Endodermal cell (in vitro differentiated cells): ENCODE data around the gene CCDC69. TPM values are rescaled to one million over a fixed set of nuclear protein-coding genes. Genes with fewer than 3 reads are reported as not detected.

Experiments
- DNase-seq: peaks from one replicate; pipeline ENCODE4 v3.0.0-alpha.2; 2017
- H3K27ac ChIP-seq: 2 replicates; pipeline ENCODE4 v1.5.1; 2013; ENCODE audit warnings: mild to moderate bottlenecking, low read depth, low read length, moderate library complexity
- H3K27me3 ChIP-seq: 2 replicates; pipeline ENCODE4 v1.6.1; 2013; ENCODE audit warnings: mild to moderate bottlenecking, low read length, moderate library complexity; ENCODE audit not compliant: insufficient read depth, control insufficient read depth, poor library complexity, severe bottlenecking
- H3K36me3 ChIP-seq: 2 replicates; pipeline ENCODE4 v1.7.0; 2013; ENCODE audit warnings: mild to moderate bottlenecking, low read length, moderate library complexity; ENCODE audit not compliant: control insufficient read depth, insufficient read depth
- H3K4me1 ChIP-seq: one replicate; pipeline ENCODE4 v1.7.0; 2013; ENCODE audit warnings: low read length; ENCODE audit not compliant: control insufficient read depth, insufficient read depth
- H3K4me3 ChIP-seq: 2 replicates; pipeline ENCODE4 v1.5.1; 2013; ENCODE audit warnings: mild to moderate bottlenecking, low read length, moderate library complexity
- H3K9ac ChIP-seq: 2 replicates; pipeline ENCODE4 v1.6.1; 2013; ENCODE audit warnings: mild to moderate bottlenecking, low read length, moderate library complexity; ENCODE audit not compliant: poor library complexity, severe bottlenecking; ENCODE audit errors: extremely low read depth
- H3K9me3 ChIP-seq: 2 replicates; pipeline ENCODE4 v1.6.1; 2013; ENCODE audit warnings: mild to moderate bottlenecking, low read length, moderate library complexity; ENCODE audit not compliant: control insufficient read depth
- H3K27ac Mint-ChIP-seq: 2 replicates; pipeline ENCODE4 v1.8.0; 2020; ENCODE audit warnings: mixed read lengths
- H3K27me3 Mint-ChIP-seq: 2 replicates; pipeline ENCODE4 v1.8.0; 2021; ENCODE audit warnings: mild to moderate bottlenecking, mixed read lengths; ENCODE audit not compliant: insufficient read depth
- H3K36me3 Mint-ChIP-seq: 2 replicates; pipeline ENCODE4 v1.8.0; 2020; ENCODE audit warnings: low read depth, mixed read lengths
- H3K4me1 Mint-ChIP-seq: 2 replicates; pipeline ENCODE4 v1.8.0; 2020; ENCODE audit warnings: mixed read lengths
- H3K4me3 Mint-ChIP-seq: 2 replicates; pipeline ENCODE4 v1.8.0; 2020; ENCODE audit warnings: mild to moderate bottlenecking, moderate library complexity, mixed read lengths
- H3K9me3 Mint-ChIP-seq: 2 replicates; pipeline ENCODE4 v1.8.0; 2020; ENCODE audit warnings: mild to moderate bottlenecking, mixed read lengths
- WGBS, 2 experiments: methylation state at CpG; one replicate each; pipeline versions ENCODE4 v1.1.5 to v1.1.7; 2013; ENCODE audit warnings: missing lambda C conversion rate in 2 of 2, mixed read lengths in 1 of 2; ENCODE audit not compliant: insufficient coverage in 1 of 2, insufficient read length in 1 of 2; 5-methylcytosine and 5-hydroxymethylcytosine counted together
- total RNA-seq, 2 donors: library from RNA; stranded (reverse); fragmentation: NEBNext Ultra II Directional in 1 of 2; extraction: Animal tissue kit (Norgen Biotek cat#: 25700) in 1 of 2; gene quantifications; 2 replicates in 1 of 2; 3 replicates in 1 of 2; pipeline ENCODE4 v1.2.1, GENCODE V29; 2021
- TF ChIP-seq, protein P1 (sequence below): fragments of 200-600 bp; sonication (generic); conservative IDR thresholded peaks from 2 replicates; pipeline ENCODE4 v1.5.0; 2021; ENCODE audit warnings: antibody characterized with exemption, mild to moderate bottlenecking

The CCDC69 gene
- total RNA-seq, 2 donors from 2014 or later, result 4.4 to 6.4 TPM

DNA sequence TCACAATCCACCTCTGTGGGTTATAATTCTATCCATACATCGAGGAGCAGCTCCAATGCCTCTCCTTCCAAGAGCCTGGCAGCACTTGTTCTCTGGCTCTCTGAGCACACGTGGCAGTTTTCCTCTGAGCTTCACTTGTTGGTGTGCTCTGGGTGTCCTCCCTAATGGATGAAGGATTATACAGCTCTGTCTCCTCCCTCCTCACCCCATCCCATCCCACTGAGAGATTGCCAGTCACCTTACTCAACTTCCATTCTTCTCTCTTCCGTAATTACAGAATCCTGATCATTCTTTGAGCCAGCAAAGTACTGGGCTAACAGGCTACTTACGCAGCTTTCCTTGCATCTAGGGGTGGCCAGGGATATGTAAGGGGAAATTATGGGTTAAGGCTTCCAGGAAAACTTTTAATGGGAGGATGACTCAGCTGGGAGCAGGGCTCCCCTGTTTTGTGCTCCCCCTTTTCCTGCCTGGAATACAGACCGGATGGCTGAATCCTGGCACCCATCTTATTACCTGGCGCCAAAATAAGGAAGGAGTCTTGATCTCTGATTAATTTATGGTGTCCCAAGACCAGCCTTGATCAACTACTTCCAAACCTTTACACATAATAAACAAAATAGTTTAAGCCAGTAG, 6.3 kb upstream of the CCDC69 start:
- Histone ChIP-seq H3K9me3 (no peaks in the 10 kb centered on the region), H3K36me3 (no peaks in the 10 kb centered on the region), H3K9ac (no peak overlapping the region), H3K27ac (no peak overlapping the region), H3K4me3 (no peak overlapping the region), H3K4me1 (no peaks in the 10 kb centered on the region), H3K27me3 (no peaks in the 10 kb centered on the region)
- Mint-ChIP-seq H3K4me3 (no peak overlapping the region), H3K4me1 (no peaks in the 10 kb centered on the region), H3K27ac (no peak overlapping the region), H3K27me3 (peaks cover 6% of the 10 kb centered on the region), H3K9me3 (no peaks in the 10 kb centered on the region), H3K36me3 (no peaks in the 10 kb centered on the region)
- DNase-seq, result no peak
- TF ChIP-seq, protein P1, sequence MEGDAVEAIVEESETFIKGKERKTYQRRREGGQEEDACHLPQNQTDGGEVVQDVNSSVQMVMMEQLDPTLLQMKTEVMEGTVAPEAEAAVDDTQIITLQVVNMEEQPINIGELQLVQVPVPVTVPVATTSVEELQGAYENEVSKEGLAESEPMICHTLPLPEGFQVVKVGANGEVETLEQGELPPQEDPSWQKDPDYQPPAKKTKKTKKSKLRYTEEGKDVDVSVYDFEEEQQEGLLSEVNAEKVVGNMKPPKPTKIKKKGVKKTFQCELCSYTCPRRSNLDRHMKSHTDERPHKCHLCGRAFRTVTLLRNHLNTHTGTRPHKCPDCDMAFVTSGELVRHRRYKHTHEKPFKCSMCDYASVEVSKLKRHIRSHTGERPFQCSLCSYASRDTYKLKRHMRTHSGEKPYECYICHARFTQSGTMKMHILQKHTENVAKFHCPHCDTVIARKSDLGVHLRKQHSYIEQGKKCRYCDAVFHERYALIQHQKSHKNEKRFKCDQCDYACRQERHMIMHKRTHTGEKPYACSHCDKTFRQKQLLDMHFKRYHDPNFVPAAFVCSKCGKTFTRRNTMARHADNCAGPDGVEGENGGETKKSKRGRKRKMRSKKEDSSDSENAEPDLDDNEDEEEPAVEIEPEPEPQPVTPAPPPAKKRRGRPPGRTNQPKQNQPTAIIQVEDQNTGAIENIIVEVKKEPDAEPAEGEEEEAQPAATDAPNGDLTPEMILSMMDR, result no peak
- 81 to 83% methylated on average over 2 to 6 of the region's 6 CpGs for WGBS, 2 experiments

DNA sequence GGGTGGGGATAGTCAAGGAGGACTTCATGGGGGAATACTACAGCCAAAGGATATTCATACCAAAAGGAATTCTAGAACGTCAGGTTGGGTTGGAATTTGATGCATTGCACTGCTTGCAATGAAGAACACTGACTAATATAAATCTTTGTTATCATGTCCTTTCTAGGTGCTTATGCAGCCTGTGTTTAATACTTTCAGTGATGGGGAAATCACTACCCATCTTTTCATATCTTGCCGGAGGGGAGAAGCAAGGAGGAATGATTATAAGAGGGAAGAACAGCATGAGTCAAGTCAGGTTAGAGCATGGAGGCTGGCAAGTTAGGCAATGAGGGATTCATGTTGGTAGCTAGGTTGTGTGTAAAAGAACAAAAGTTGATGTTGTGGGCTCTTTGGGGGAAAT, 5.1 kb upstream of the CCDC69 start:
- Histone ChIP-seq H3K9ac (no peak overlapping the region), H3K27me3 (no peaks in the 10 kb centered on the region), H3K4me1 (no peaks in the 10 kb centered on the region), H3K36me3 (no peaks in the 10 kb centered on the region), H3K4me3 (no peak overlapping the region), H3K9me3 (no peaks in the 10 kb centered on the region), H3K27ac (no peak overlapping the region)
- WGBS, 2 experiments, result 86 to 96% methylated on average over 1 to 2 of the region's 2 CpGs
- TF ChIP-seq, protein P1, result no peak
- Mint-ChIP-seq H3K27ac (no peak overlapping the region), H3K4me3 (no peak overlapping the region), H3K9me3 (no peaks in the 10 kb centered on the region), H3K4me1 (no peaks in the 10 kb centered on the region), H3K27me3 (peaks cover 6% of the 10 kb centered on the region), H3K36me3 (no peaks in the 10 kb centered on the region)
- no peak for DNase-seq

DNA sequence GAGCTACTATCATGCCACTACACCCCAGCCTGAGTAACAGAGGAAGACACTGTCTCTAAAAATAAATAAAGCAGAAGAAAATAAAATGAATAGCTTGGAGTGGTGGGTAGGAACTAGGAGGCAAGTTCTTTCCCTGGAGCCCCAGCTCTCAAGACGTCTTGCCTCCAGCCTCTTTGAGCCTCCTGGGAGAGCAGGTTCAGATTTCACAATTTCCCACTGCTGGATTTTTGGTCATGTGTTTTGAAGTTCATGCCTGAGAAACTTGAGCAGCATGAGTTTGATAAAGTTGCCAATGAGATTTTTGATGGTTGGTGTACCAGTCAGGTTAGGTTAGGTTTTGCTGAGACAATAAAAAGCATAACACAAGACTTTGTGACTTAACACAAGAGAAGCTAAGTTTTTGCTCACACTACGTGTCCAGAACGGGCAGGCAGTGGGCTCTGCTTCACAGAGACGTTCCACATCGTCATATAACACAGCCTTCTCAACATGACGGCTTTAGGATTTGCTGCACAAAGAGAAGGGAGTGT, 4.1 kb upstream of the CCDC69 start:
- Histone ChIP-seq H3K4me3 (no peak overlapping the region), H3K36me3 (no peaks in the 10 kb centered on the region), H3K9me3 (no peaks in the 10 kb centered on the region), H3K27me3 (peaks cover 5% of the 10 kb centered on the region), H3K9ac (no peak overlapping the region), H3K27ac (no peak overlapping the region), H3K4me1 (no peaks in the 10 kb centered on the region)
- Mint-ChIP-seq H3K4me1 (no peaks in the 10 kb centered on the region), H3K4me3 (no peak overlapping the region), H3K27ac (no peak overlapping the region), H3K36me3 (no peaks in the 10 kb centered on the region), H3K27me3 (peaks cover 14% of the 10 kb centered on the region), H3K9me3 (no peaks in the 10 kb centered on the region)
- no peak for DNase-seq
- 59 to 83% methylated on average over 2 to 6 of the region's 6 CpGs for WGBS, 2 experiments
- TF ChIP-seq, protein P1, result peak; percentile 1
